GM23338 (cell line): ENCODE measurements around the gene IFITM10. TPM values are rescaled to one million over a fixed set of nuclear protein-coding genes. Genes with fewer than 3 reads are reported as not detected.

Experiments used
- ATAC-seq: fragments of 200-7000 bp; cut with Tn5 transposase; 3 replicates; pipeline ENCODE4 v1.9.1; 2020
- DNase-seq: peaks from one replicate; pipeline ENCODE4 v3.0.0-alpha.2; 2015; ENCODE audit warnings: low spot score
- H2AFZ ChIP-seq: fragments of 200-600 bp; sonication (generic); 2 replicates; pipeline ENCODE4 v1.8.0; 2016; ENCODE audit warnings: antibody characterized with exemption, mild to moderate bottlenecking, moderate library complexity
- H3F3A ChIP-seq: fragments of 200-600 bp; sonication (generic); replicated peaks from 2 replicates; pipeline ENCODE4 v1.8.0; 2017; ENCODE audit warnings: antibody characterized with exemption, mixed run types, low read depth
- H3K27ac ChIP-seq: fragments of 200-600 bp; sonication (generic); 2 replicates; pipeline ENCODE4 v1.6.1; 2016; ENCODE audit warnings: low read depth
- H3K27me3 ChIP-seq: fragments of 200-600 bp; sonication (generic); 2 replicates; pipeline ENCODE4 v1.8.0; 2016; ENCODE audit warnings: mild to moderate bottlenecking, mixed run types, moderate library complexity; ENCODE audit not compliant: insufficient read depth
- H3K36me3 ChIP-seq: fragments of 200-600 bp; sonication (generic); 2 replicates; pipeline ENCODE4 v1.8.0; 2016; ENCODE audit warnings: mild to moderate bottlenecking; ENCODE audit not compliant: insufficient read depth
- H3K4me1 ChIP-seq: fragments of 200-600 bp; sonication (generic); 2 replicates; pipeline ENCODE4 v1.8.0; 2016; ENCODE audit warnings: mild to moderate bottlenecking, moderate library complexity; ENCODE audit not compliant: insufficient read depth
- H3K4me2 ChIP-seq: fragments of 200-600 bp; sonication (generic); 2 replicates; pipeline ENCODE4 v1.7.1; 2017; ENCODE audit warnings: mixed run types
- H3K4me3 ChIP-seq: fragments of 200-600 bp; sonication (generic); 2 replicates; pipeline ENCODE4 v1.6.1; 2016; ENCODE audit warnings: mixed run types
- H3K79me2 ChIP-seq: fragments of 200-600 bp; sonication (generic); replicated peaks from 2 replicates; pipeline ENCODE4 v1.8.0; 2017; ENCODE audit warnings: mild to moderate bottlenecking; ENCODE audit not compliant: insufficient read depth
- H3K9me2 ChIP-seq: fragments of 200-600 bp; sonication (generic); 2 replicates; pipeline ENCODE4 v1.8.0; 2017; ENCODE audit not compliant: insufficient read depth
- H4K20me1 ChIP-seq: fragments of 200-600 bp; sonication (generic); replicated peaks from 2 replicates; pipeline ENCODE4 v1.8.0; 2017; ENCODE audit warnings: mild to moderate bottlenecking; ENCODE audit not compliant: insufficient read depth
- H3K27ac Mint-ChIP-seq: 2 replicates; pipeline ENCODE4 v1.8.0; 2020; ENCODE audit warnings: inconsistent platforms, mild to moderate bottlenecking, moderate library complexity, mixed read lengths
- H3K27me3 Mint-ChIP-seq: 3 replicates; pipeline ENCODE4 v1.8.0; 2022; ENCODE audit warnings: low read depth, mild to moderate bottlenecking, moderate library complexity, mixed read lengths, inconsistent platforms; ENCODE audit not compliant: insufficient read depth, poor library complexity
- H3K36me3 Mint-ChIP-seq: 3 replicates; pipeline ENCODE4 v1.8.0; 2021; ENCODE audit warnings: low read depth, mild to moderate bottlenecking, inconsistent platforms, moderate library complexity, mixed read lengths
- H3K4me1 Mint-ChIP-seq: 3 replicates; pipeline ENCODE4 v1.8.0; 2020; ENCODE audit warnings: mild to moderate bottlenecking, inconsistent platforms, mixed read lengths
- H3K4me3 Mint-ChIP-seq: 3 replicates; pipeline ENCODE4 v1.8.0; 2021; ENCODE audit warnings: moderate library complexity, mild to moderate bottlenecking, inconsistent platforms, mixed read lengths
- H3K9me3 Mint-ChIP-seq: 3 replicates; pipeline ENCODE4 v1.8.0; 2020; ENCODE audit warnings: moderate library complexity, mild to moderate bottlenecking, inconsistent platforms, mixed read lengths
- CREB1 ChIP-seq: fragments of 250-450 bp; sonication (Bioruptor Pico); IDR thresholded peaks from 2 replicates; pipeline ENCODE4 v1.5.0; 2020; ENCODE audit warnings: low read depth, mild to moderate bottlenecking, moderate library complexity
- CTCF ChIP-seq, 2 experiments: fragments of 200-600 bp in 1 of 2; sonication (generic) in 1 of 2; conservative IDR thresholded peaks; 2 replicates each; pipeline versions ENCODE4 v1.5.1 to v1.6.1; 2016 to 2017; ENCODE audit warnings: antibody characterized with exemption in 2 of 2, low read depth in 2 of 2, mild to moderate bottlenecking in 2 of 2, moderate library complexity in 1 of 2
- ETS1 ChIP-seq: IDR thresholded peaks from 2 replicates; pipeline ENCODE4 v1.6.1; 2016; ENCODE audit warnings: antibody characterized with exemption
- EZH2 ChIP-seq: fragments of 200-600 bp; sonication (generic); IDR thresholded peaks from one replicate; pipeline ENCODE4 v1.8.0; 2017; ENCODE audit warnings: antibody characterized with exemption, mild to moderate bottlenecking, low read depth; ENCODE audit not compliant: unreplicated experiment
- EZH2phosphoT487 ChIP-seq: fragments of 200-600 bp; sonication (generic); IDR thresholded peaks from one replicate; pipeline ENCODE4 v1.8.1; 2018; ENCODE audit warnings: antibody characterized with exemption; ENCODE audit not compliant: unreplicated experiment
- JUNB ChIP-seq: IDR thresholded peaks from one replicate; pipeline ENCODE4 v1.6.1; 2016; ENCODE audit warnings: antibody characterized with exemption; ENCODE audit not compliant: unreplicated experiment
- NANOG ChIP-seq: IDR thresholded peaks from 2 replicates; pipeline ENCODE4 v1.6.1; 2016; ENCODE audit warnings: antibody characterized with exemption, borderline replicate concordance
- POLR2AphosphoS5 ChIP-seq: IDR thresholded peaks from 2 replicates; pipeline ENCODE4 v1.6.1; 2016; ENCODE audit warnings: antibody characterized with exemption, low read depth
- REST ChIP-seq: IDR thresholded peaks from one replicate; pipeline ENCODE4 v1.6.1; 2018; ENCODE audit warnings: antibody characterized with exemption; ENCODE audit not compliant: unreplicated experiment
- STAT1 ChIP-seq: IDR thresholded peaks from one replicate; pipeline ENCODE4 v1.6.1; 2016; ENCODE audit warnings: antibody characterized with exemption; ENCODE audit not compliant: unreplicated experiment
- ZNF114 ChIP-seq: fragments of 250-450 bp; sonication (Bioruptor Pico); IDR thresholded peaks from 2 replicates; pipeline ENCODE4 v1.5.0; 2020; ENCODE audit warnings: mild to moderate bottlenecking, moderate library complexity
- ZNF331 ChIP-seq: fragments of 250-450 bp; sonication (Bioruptor Pico); IDR thresholded peaks from 2 replicates; pipeline ENCODE4 v1.5.0; 2020; ENCODE audit warnings: low read depth, mild to moderate bottlenecking, moderate library complexity
- polyA plus RNA-seq: library from polyadenylated mRNA; unstranded; fragments of >200 nt; fragmentation: Nextera tagmentation; extraction: Ambion mirVana; gene quantifications from 2 replicates; pipeline ENCODE4 v1.2.1, GENCODE V29; 2016
- total RNA-seq: library from RNA; depleted of rRNA; stranded (reverse); fragments of >200 nt; shearing (Covaris generic); gene quantifications from 2 replicates; pipeline ENCODE4 v1.2.3, GENCODE V29; 2014

IFITM10 gene
- total and polyA plus RNA-seq, 2 experiments from 2014 or later, result 0.06 TPM; not detected in 1

GRCh38 chr11:1767399-1768140 is 17.2 kb upstream of the IFITM10 start:
- no peaks in the 10 kb centered on the region for H3K27me3 ChIP-seq
- Mint-ChIP-seq H3K36me3 (no peaks in the 10 kb centered on the region; the same call in 2 of the 3 replicates), H3K4me3 (no peak overlapping the region), H3K4me1 (peaks cover 11% of the 10 kb centered on the region), H3K27ac (no peak overlapping the region), H3K27me3 (peaks cover 20% of the 10 kb centered on the region), H3K9me3 (no peaks in the 10 kb centered on the region)
- no peaks in the 10 kb centered on the region for H4K20me1 ChIP-seq
- peaks cover 5% of the 10 kb centered on the region for H3K79me2 ChIP-seq
- H3K9me2 ChIP-seq, result no peaks in the 10 kb centered on the region
- H3K27ac ChIP-seq, result no peak overlapping the region
- TF ChIP-seq ZNF331 (CRISPR knock-in tag), result no peak
- TF ChIP-seq POLR2AphosphoS5, result no peak
- no peak for TF ChIP-seq EZH2phosphoT487
- no peak for TF ChIP-seq CREB1 (CRISPR knock-in tag)
- no peak for TF ChIP-seq CTCF (conservative IDR thresholded peaks at IDR 0.05; ENCODE audit: low read depth in 2 of 2)
- no peak for TF ChIP-seq ETS1
- no peak for TF ChIP-seq ZNF114 (CRISPR knock-in tag)
- TF ChIP-seq EZH2, result no peak
- H3K4me1 ChIP-seq, result peaks cover 9% of the 10 kb centered on the region; the same call in 1 of the 2 replicates
- H3F3A ChIP-seq, result no peaks in the 10 kb centered on the region
- ATAC-seq, result no peak
- no peak overlapping the region for H3K4me2 ChIP-seq
- H2AFZ ChIP-seq, result no peak overlapping the region
- H3K36me3 ChIP-seq, result no peaks in the 10 kb centered on the region
- H3K4me3 ChIP-seq, result no peak overlapping the region
- DNase-seq, result no peak

- H3K4me1 ChIP-seq, result peaks cover 2% of the 10 kb centered on the region; the same call in 1 of the 2 replicates
- H4K20me1 ChIP-seq, result no peaks in the 10 kb centered on the region
- no peak for ATAC-seq
- no peaks in the 10 kb centered on the region for H3F3A ChIP-seq
- H3K27ac ChIP-seq, result no peak overlapping the region
- H3K9me3 Mint-ChIP-seq, result no peaks in the 10 kb centered on the region
- H3K27ac Mint-ChIP-seq, result no peak overlapping the region
- no peak overlapping the region for H2AFZ ChIP-seq
- peaks cover 5% of the 10 kb centered on the region for H3K79me2 ChIP-seq
- no peaks in the 10 kb centered on the region; the same call in 2 of the 3 replicates for H3K36me3 Mint-ChIP-seq
- no peaks in the 10 kb centered on the region for H3K27me3 ChIP-seq
- DNase-seq, result no peak
- no peak overlapping the region for H3K4me3 ChIP-seq
- H3K4me1 Mint-ChIP-seq, result peaks cover 4% of the 10 kb centered on the region
- no peaks in the 10 kb centered on the region for H3K9me2 ChIP-seq
- H3K36me3 ChIP-seq, result no peaks in the 10 kb centered on the region
- no peak overlapping the region for H3K4me3 Mint-ChIP-seq
- H3K4me2 ChIP-seq, result no peak overlapping the region
- H3K27me3 Mint-ChIP-seq, result peaks cover 17% of the 10 kb centered on the region
- TF ChIP-seq EZH2phosphoT487 (no peak), CTCF (conservative IDR thresholded peaks at IDR 0.05; ENCODE audit: low read depth in 2 of 2) (no peak), STAT1 (no peak), JUNB (no peak), NANOG (no peak), ZNF114 (CRISPR knock-in tag) (no peak), POLR2AphosphoS5 (no peak), EZH2 (no peak), REST (no peak)
Measured at GRCh38 chr11:1766719-1767398, 16.5 kb upstream of the IFITM10 start.
